ENCODE data around the gene HSD17B12.

HSD17B12 gene

DNA sequence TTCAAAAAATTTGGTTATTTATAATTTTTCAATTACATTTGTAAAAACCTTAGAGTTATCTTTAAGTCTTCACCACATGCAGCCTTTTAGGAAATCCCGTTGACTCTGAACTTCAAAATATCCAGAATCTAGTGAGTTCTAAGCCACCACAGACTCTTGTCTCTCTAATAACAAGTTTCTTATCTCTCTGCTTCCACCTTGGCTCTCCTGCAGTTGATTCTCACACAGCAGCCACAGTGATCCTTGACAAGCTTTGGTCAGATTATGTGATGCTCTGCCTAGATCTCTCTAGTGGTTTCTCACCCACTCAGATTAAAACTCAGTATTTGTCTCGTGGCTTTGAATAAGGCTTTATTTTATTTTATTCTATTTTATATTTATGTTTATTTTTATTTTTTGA lies 8.6 kb downstream of the HSD17B12 start:
- TF ChIP-seq ZNF70 (CRISPR knock-in tag; IDR thresholded peaks at IDR 0.05) (no peak), OSR1 (CRISPR knock-in tag; IDR thresholded peaks at IDR 0.05) (no peak)
- no peak for ATAC-seq

- TF ChIP-seq ZC3H10 (CRISPR knock-in tag; IDR thresholded peaks at IDR 0.05) (no peak), SNAI2 (CRISPR knock-in tag; IDR thresholded peaks at IDR 0.05) (no peak), ISL1 (CRISPR knock-in tag; IDR thresholded peaks at IDR 0.05) (no peak), PPARA (CRISPR knock-in tag; IDR thresholded peaks at IDR 0.05; ENCODE audit: borderline replicate concordance) (no peak), CSDC2 (CRISPR knock-in tag; IDR thresholded peaks at IDR 0.05) (no peak), ARNTL (CRISPR knock-in tag; IDR thresholded peaks at IDR 0.05; ENCODE audit: borderline replicate concordance, low read depth) (no peak), CREB5 (CRISPR knock-in tag; IDR thresholded peaks at IDR 0.05; ENCODE audit: low read depth) (no peak), OSR1 (CRISPR knock-in tag; IDR thresholded peaks at IDR 0.05) (no peak), BACH2 (CRISPR knock-in tag; IDR thresholded peaks at IDR 0.05; ENCODE audit: borderline replicate concordance) (no peak), TCF4 (CRISPR knock-in tag; IDR thresholded peaks at IDR 0.05; ENCODE audit: borderline replicate concordance) (no peak), ESRRG (CRISPR knock-in tag; IDR thresholded peaks at IDR 0.05) (no peak), TOX (CRISPR knock-in tag; IDR thresholded peaks at IDR 0.05; ENCODE audit: borderline replicate concordance) (no peak), ZNF70 (CRISPR knock-in tag; IDR thresholded peaks at IDR 0.05) (no peak), ZNF8 (CRISPR knock-in tag; IDR thresholded peaks at IDR 0.05) (no peak), GLIS3 (CRISPR knock-in tag; IDR thresholded peaks at IDR 0.05) (no peak)
- TF ChIP-seq, protein P1, sequence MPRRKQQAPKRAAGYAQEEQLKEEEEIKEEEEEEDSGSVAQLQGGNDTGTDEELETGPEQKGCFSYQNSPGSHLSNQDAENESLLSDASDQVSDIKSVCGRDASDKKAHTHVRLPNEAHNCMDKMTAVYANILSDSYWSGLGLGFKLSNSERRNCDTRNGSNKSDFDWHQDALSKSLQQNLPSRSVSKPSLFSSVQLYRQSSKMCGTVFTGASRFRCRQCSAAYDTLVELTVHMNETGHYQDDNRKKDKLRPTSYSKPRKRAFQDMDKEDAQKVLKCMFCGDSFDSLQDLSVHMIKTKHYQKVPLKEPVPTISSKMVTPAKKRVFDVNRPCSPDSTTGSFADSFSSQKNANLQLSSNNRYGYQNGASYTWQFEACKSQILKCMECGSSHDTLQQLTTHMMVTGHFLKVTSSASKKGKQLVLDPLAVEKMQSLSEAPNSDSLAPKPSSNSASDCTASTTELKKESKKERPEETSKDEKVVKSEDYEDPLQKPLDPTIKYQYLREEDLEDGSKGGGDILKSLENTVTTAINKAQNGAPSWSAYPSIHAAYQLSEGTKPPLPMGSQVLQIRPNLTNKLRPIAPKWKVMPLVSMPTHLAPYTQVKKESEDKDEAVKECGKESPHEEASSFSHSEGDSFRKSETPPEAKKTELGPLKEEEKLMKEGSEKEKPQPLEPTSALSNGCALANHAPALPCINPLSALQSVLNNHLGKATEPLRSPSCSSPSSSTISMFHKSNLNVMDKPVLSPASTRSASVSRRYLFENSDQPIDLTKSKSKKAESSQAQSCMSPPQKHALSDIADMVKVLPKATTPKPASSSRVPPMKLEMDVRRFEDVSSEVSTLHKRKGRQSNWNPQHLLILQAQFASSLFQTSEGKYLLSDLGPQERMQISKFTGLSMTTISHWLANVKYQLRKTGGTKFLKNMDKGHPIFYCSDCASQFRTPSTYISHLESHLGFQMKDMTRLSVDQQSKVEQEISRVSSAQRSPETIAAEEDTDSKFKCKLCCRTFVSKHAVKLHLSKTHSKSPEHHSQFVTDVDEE (CRISPR knock-in tag; IDR thresholded peaks at IDR 0.05) = no peak
- TF ChIP-seq, protein P2, sequence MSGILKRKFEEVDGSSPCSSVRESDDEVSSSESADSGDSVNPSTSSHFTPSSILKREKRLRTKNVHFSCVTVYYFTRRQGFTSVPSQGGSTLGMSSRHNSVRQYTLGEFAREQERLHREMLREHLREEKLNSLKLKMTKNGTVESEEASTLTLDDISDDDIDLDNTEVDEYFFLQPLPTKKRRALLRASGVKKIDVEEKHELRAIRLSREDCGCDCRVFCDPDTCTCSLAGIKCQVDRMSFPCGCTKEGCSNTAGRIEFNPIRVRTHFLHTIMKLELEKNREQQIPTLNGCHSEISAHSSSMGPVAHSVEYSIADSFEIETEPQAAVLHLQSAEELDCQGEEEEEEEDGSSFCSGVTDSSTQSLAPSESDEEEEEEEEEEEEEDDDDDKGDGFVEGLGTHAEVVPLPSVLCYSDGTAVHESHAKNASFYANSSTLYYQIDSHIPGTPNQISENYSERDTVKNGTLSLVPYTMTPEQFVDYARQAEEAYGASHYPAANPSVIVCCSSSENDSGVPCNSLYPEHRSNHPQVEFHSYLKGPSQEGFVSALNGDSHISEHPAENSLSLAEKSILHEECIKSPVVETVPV (CRISPR knock-in tag; IDR thresholded peaks at IDR 0.05) = no peak
- TF ChIP-seq, protein P3, sequence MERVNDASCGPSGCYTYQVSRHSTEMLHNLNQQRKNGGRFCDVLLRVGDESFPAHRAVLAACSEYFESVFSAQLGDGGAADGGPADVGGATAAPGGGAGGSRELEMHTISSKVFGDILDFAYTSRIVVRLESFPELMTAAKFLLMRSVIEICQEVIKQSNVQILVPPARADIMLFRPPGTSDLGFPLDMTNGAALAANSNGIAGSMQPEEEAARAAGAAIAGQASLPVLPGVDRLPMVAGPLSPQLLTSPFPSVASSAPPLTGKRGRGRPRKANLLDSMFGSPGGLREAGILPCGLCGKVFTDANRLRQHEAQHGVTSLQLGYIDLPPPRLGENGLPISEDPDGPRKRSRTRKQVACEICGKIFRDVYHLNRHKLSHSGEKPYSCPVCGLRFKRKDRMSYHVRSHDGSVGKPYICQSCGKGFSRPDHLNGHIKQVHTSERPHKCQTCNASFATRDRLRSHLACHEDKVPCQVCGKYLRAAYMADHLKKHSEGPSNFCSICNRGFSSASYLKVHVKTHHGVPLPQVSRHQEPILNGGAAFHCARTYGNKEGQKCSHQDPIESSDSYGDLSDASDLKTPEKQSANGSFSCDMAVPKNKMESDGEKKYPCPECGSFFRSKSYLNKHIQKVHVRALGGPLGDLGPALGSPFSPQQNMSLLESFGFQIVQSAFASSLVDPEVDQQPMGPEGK (CRISPR knock-in tag; IDR thresholded peaks at IDR 0.05; ENCODE audit: borderline replicate concordance) = no peak
- ATAC-seq = no peak
These were observed 10.6 kb downstream of the HSD17B12 start for GRCh38 chr11:43690929-43691725.

DNA sequence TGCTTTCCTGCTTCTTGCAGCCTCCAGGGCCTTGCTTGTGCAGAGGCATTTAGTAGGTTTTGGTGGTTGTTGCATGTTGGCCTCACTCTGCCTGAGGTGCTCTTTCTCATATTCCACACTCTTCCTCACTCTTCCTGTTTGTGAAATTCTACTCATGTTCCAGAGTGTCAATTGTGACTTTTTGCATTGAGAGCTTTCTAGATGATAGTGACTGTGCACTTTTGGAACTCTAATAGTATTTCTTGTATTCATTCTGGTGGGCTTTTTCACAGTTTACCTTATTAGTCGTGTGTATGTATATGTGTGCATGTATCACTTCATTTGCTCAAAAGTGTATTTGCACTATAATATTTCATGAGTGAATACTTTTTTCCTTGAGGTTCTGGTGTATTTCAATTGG lies 11.3 kb downstream of the HSD17B12 start:
- TF ChIP-seq OSR1 (CRISPR knock-in tag; IDR thresholded peaks at IDR 0.05) = no peak
- no peak for TF ChIP-seq PPARA (CRISPR knock-in tag; IDR thresholded peaks at IDR 0.05; ENCODE audit: borderline replicate concordance)
- no peak for TF ChIP-seq TCF4 (CRISPR knock-in tag; IDR thresholded peaks at IDR 0.05; ENCODE audit: borderline replicate concordance)
- TF ChIP-seq ZC3H10 (CRISPR knock-in tag; IDR thresholded peaks at IDR 0.05) = no peak
- TF ChIP-seq ARNTL (CRISPR knock-in tag; IDR thresholded peaks at IDR 0.05; ENCODE audit: borderline replicate concordance, low read depth) = no peak
- no peak for TF ChIP-seq CSDC2 (CRISPR knock-in tag; IDR thresholded peaks at IDR 0.05)
- no peak for TF ChIP-seq CREB5 (CRISPR knock-in tag; IDR thresholded peaks at IDR 0.05; ENCODE audit: low read depth)
- TF ChIP-seq ZFP30 (CRISPR knock-in tag; IDR thresholded peaks at IDR 0.05) = no peak
- TF ChIP-seq, protein P2 (CRISPR knock-in tag; IDR thresholded peaks at IDR 0.05) = no peak
- TF ChIP-seq, protein P1 (CRISPR knock-in tag; IDR thresholded peaks at IDR 0.05) = no peak
- TF ChIP-seq ZNF565 (CRISPR knock-in tag; conservative IDR thresholded peaks at IDR 0.05; ENCODE audit: low read depth) = no peak

More for the DNA sequence above, 11.3 kb downstream of the HSD17B12 start:
- no peak for ATAC-seq
